NCI-H2107 treated with DMSO at 0.1 percent for 48 hours (cell line): ENCODE data around the gene CRABP2.

Experiments
- DNase-seq: peaks from one replicate; lab custom pipeline; 2025; ENCODE audit not compliant: unreplicated experiment; lab: John Stamatoyannopoulos, UW

Gene CRABP2

GRCh38 chr1:156742017-156742416, 36.6 kb upstream of the CRABP2 start:
- DNase-seq, result no peak

GRCh38 chr1:156741481-156741983, 36.1 kb upstream of the CRABP2 start:
- no peak for DNase-seq

GRCh38 chr1:156740741-156741480, 35.5 kb upstream of the CRABP2 start, which contains the start of gene MRPL24:
Gene MRPL24 (minus strand): TSS chr1:156741088. CDS start chr1:156738704, 2,384 bp downstream.
- DNase-seq, result peak; percentile 99

GRCh38 chr1:156740237-156740740, 34.9 kb upstream of the CRABP2 start:
- no peak for DNase-seq

- DNase-seq, result no peak
Observed at GRCh38 chr1:156738916-156739315, 33.5 kb upstream of the CRABP2 start.

- no peak for DNase-seq
Observed at GRCh38 chr1:156738407-156738806, 33.0 kb upstream of the CRABP2 start.

- DNase-seq, result no peak
Observed at GRCh38 chr1:156733989-156734584, 28.7 kb upstream of the CRABP2 start.

GRCh38 chr1:156728599-156729462, 23.4 kb upstream of the CRABP2 start, which contains the start of gene ISG20L2:
Gene ISG20L2 (minus strand): TSS chr1:156728766. CDS start chr1:156727652, 1,114 bp downstream.
- DNase-seq, result peak; percentile 97

- peak; percentile 53 for DNase-seq
Observed at GRCh38 chr1:156727926-156728598, 22.7 kb upstream of the CRABP2 start, which contains the start of gene METTL25B. Gene METTL25B (plus strand): TSS chr1:156728469. CDS start chr1:156729105, 636 bp downstream.

GRCh38 chr1:156727492-156727891, 22.1 kb upstream of the CRABP2 start:
- DNase-seq, result no peak

- DNase-seq, result peak; percentile 63
Observed at GRCh38 chr1:156726549-156727226, 21.3 kb upstream of the CRABP2 start.

- peak; percentile 84 for DNase-seq
Observed at GRCh38 chr1:156725683-156726280, 20.4 kb upstream of the CRABP2 start.

GRCh38 chr1:156721535-156721934, 16.2 kb upstream of the CRABP2 start:
- no peak for DNase-seq

GRCh38 chr1:156721131-156721530, 15.7 kb upstream of the CRABP2 start:
- no peak for DNase-seq

- DNase-seq, result no peak
Observed at GRCh38 chr1:156717351-156717750, 12.0 kb upstream of the CRABP2 start.

GRCh38 chr1:156714830-156715229, 9.4 kb upstream of the CRABP2 start:
- DNase-seq, result no peak

- DNase-seq, result no peak
Observed at GRCh38 chr1:156712626-156713025, 7.2 kb upstream of the CRABP2 start.

- no peak for DNase-seq
Observed at GRCh38 chr1:156711011-156711817, 5.8 kb upstream of the CRABP2 start.
